Measurements from ENCODE around the gene FOXO6.
"Not testable (repeated sequence)": the region's sequence is repeated elsewhere in the genome, so short reads cannot be mapped to it uniquely, and the experiment has no call there.

Gene FOXO6

DNA sequence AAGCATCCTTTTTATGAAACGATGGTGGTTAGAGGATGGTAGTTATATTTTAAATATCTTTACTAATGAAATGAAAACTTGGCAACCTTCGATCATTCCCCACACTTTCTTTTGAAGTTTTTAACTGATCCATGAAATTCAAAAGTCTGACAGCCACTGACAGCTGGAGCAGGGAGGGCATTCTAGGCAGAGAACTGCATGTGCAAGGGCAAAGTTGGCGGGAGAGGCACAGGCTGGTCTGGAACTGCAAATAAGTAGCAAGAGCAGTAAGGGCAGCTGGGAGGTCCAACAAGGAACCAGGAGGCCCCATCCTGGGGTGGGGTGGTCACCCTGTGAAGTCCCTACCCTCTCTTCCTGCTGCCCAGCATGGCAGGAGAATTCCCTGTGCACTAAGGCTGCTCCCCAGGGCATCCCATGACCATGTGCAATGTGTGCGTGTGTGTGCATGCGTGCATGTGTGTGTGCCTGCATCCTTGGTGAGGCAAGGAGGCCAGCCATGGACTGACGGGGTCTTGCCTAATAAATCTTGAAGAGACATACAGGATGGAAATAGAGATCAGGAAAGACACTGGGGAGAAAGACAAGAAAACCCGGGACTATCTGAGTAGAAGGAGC, 33.1 kb upstream of the FOXO6 start:
- ChIA-PET POLR2A (no interaction called here), CTCF (interaction anchor here (2.4 kb wide), 1 partner anchor 90 kb away, joined by 9 read pairs; no protein-coding TSS in a partner anchor)
- no peak for DNase-seq (ENCODE audit: low read depth, low spot score)
- no peak overlapping the region for H3K4me3 ChIP-seq (ENCODE audit: low read depth, low read length)
- TF ChIP-seq, protein P1, sequence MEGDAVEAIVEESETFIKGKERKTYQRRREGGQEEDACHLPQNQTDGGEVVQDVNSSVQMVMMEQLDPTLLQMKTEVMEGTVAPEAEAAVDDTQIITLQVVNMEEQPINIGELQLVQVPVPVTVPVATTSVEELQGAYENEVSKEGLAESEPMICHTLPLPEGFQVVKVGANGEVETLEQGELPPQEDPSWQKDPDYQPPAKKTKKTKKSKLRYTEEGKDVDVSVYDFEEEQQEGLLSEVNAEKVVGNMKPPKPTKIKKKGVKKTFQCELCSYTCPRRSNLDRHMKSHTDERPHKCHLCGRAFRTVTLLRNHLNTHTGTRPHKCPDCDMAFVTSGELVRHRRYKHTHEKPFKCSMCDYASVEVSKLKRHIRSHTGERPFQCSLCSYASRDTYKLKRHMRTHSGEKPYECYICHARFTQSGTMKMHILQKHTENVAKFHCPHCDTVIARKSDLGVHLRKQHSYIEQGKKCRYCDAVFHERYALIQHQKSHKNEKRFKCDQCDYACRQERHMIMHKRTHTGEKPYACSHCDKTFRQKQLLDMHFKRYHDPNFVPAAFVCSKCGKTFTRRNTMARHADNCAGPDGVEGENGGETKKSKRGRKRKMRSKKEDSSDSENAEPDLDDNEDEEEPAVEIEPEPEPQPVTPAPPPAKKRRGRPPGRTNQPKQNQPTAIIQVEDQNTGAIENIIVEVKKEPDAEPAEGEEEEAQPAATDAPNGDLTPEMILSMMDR (IDR thresholded peaks at IDR 0.05; ENCODE audit: insufficient read depth, low read length, missing control alignments) = no peak

DNA sequence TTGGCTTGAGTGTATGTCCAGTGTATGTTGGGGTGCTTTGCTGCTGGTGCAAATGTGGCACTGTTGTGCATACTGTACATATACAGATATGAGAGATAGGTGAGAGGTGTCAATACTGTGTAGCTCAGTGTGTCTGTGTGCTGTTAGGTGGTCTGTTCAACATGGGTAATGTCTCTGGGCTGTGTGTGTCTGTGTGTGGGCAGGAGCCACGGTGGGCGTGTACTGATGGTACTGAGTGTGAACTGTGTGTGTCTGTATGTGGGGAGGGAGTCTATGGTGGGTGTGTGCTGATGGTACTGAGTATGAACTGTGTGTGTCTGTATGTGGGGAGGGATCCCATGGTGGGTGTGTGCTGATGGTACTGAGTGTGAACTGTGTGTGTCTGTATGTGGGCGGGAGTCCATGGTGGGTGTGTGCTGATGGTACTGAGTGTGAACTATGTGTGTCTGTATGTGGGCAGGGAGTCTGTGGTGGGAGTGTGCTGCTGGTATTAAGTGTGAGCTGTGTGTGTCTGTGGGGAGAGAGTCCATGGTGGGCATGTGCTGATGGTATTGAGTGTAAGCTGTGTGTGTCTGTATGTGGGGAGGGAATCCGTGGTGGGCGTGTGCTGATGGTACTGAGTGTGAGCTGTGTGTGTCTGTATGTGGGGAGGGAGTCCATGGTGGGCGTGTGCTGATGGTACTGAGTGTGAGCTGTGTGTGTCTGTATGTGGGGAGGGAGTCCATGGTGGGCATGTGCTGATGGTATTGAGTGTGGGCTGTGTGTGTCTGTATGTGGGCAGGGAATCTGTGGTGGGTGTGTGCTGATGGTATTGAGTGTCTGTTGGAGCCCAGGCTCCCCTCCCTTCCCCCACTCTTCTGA, 32.2 kb upstream of the FOXO6 start:
- CTCF ChIA-PET = interaction anchor here (0.7 to 2.4 kb wide), 4 partner anchors 11 to 152 kb away, joined by 3 to 9 read pairs (median 3); no protein-coding TSS in a partner anchor
- TF ChIP-seq, protein P1 (IDR thresholded peaks at IDR 0.05; ENCODE audit: insufficient read depth, low read length, missing control alignments) = no peak
- POLR2A ChIA-PET = no interaction called here
- no peak overlapping the region for H3K4me3 ChIP-seq (ENCODE audit: low read depth, low read length)
- DNase-seq (ENCODE audit: low read depth, low spot score) = no peak

DNA sequence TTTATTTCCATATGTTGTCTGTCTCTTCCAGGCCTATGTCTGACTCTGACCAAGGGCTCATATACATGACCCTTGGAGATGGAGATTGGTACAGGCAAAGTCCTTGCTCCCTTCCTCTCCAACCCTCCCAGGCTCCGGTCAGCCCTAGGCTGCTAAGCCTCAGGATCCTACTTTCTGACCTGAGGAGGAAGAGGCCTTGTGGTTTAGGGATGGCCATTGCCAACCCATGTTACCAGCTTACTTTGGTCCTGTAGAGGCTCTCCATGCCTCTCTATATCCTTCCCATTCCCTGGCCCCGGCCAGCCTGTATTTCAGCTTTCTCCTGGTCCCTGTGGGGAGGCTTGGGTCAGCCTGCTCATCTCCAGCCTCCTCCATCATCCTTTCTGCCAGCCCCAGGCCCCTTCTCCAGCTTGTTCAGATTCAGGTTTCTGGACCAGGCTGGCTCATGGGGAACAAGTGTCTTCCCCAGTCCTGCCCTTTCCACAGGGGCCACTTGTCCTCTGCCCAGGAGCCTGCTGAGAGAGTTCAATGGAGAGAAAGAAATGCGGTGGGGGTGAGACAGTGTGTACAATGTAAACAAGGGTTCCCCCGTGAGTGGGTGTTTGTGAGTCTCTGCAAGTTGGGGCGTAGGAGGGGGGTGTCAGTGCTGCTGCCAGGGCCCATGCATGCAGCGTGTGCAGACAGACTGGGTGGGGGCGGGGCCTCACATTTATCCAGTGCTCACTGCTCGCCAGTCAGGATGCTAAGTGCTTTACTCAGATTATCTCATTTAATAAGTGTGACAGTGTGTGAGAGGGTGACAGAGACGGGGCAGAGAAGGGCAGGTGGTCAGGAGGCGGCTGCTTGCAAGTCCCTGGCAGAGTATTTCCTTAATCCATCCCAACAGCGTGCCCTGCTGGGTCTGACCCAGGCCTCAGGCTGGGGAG, 31.3 kb upstream of the FOXO6 start:
- TF ChIP-seq, protein P1 (IDR thresholded peaks at IDR 0.05; ENCODE audit: insufficient read depth, low read length, missing control alignments) = no peak
- CTCF ChIA-PET = interaction anchor here (0.7 to 1.7 kb wide), 5 partner anchors 12 to 152 kb away, joined by 3 to 8 read pairs (median 3); partner anchors contain the start of gene FOXO6
- DNase-seq (ENCODE audit: low read depth, low spot score) = no peak
- POLR2A ChIA-PET = no interaction called here
- H3K4me3 ChIP-seq (ENCODE audit: low read depth, low read length) = no peak overlapping the region

DNA sequence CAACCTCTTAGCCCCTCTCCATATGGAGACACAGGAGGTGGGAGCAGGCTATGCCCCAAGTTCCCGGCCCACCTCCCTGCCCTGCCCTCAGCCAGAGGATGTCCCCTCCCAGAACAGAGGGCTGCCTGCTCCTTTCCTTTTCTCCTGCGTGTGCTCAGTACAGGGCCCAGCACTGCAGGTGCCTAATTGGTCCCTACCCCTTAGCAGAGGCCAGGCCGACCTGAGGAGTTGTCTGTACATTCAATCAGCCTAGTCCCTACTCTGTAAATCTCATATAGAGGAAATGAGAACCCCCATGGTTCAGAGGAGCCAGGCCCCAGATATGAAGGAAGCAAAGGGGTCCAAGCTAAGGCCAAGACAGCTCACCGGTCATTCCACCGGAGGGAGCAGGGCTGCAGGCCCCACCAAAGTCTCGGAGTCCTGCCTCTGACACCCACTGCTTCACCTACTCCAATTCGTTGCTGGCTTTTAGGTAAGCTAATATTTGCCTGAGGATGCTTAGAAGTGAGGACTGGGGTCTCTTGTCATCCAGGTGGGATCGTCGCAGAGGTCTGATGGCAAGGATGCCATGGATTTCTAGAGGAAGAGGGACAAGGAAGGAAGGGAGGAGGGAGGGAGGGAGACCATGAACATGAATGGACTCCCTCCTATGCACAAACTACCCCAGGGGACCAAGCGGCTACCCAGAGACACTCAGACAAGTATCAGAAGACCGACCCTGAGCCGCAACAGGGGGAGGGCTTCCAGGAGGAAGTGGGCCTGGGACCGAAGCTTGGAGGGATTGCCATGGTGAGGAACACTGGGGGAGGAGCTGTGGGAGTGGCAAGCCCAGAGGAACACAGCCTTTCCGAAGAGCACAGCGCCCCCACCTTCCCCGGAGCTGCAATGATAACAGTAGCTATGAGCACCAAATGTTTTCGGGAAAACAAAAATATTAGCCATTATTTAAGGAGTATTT, 30.4 kb upstream of the FOXO6 start:
- TF ChIP-seq, protein P1 (IDR thresholded peaks at IDR 0.05; ENCODE audit: insufficient read depth, low read length, missing control alignments) = peak; percentile 10
- CTCF ChIA-PET = interaction anchor here (1.0 to 1.7 kb wide), 6 partner anchors 10 to 185 kb away, joined by 3 to 8 read pairs (median 4); partner anchors contain the start of gene FOXO6
- DNase-seq (ENCODE audit: low read depth, low spot score) = no peak
- H3K4me3 ChIP-seq (ENCODE audit: low read depth, low read length) = no peak overlapping the region
- POLR2A ChIA-PET = no interaction called here

DNA sequence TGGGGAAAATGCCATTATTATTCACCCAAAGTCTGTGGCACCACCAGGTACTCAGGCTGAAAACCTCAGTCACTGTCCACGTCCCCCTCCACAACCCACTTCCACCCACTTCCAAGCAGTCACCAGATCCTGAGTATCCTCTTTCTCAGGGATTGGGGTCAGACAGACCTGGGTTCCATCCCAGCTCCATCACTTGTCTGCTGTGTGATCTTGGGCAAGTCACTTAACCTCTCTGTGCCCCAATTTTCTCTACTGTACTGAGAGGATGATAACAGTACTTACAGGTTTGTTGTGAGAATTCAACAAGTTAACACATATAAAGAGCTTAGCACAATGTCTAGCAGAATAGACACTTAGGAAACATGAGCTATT, 29.7 kb upstream of the FOXO6 start:
- CTCF ChIA-PET = interaction anchor here (1.0 to 1.7 kb wide), 7 partner anchors 10 to 185 kb away, joined by 3 to 8 read pairs (median 5); partner anchors contain the start of gene FOXO6
- POLR2A ChIA-PET = no interaction called here

DNA sequence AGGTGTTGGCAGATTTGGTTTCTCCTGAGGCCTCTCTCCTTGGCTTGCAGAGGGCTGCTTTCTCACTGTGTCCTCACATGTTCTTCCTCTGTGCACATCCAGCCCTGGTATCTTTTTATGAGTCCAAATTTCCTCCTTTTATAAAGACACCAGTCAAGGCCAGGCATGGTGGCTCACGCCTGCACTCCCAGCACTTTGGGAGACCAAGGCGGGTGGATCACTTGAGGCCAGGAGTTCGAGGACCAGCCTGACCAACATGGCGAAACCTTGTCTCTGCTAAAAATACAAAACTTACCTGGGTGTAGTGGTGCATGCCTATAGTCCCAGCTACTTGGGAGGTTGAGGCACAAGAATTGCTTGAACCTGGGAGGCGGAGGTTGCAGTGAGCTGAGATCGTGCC, 29.1 kb upstream of the FOXO6 start:
- DNase-seq (ENCODE audit: low read depth, low spot score); H3K4me3 ChIP-seq (ENCODE audit: low read depth, low read length); POLR2A ChIA-PET: not testable (repeated sequence)
- CTCF ChIA-PET = interaction anchor here (1.0 to 1.7 kb wide), 6 partner anchors 10 to 184 kb away, joined by 3 to 7 read pairs (median 4); partner anchors contain the start of gene FOXO6

More for the DNA sequence above, 29.7 kb upstream of the FOXO6 start:
- DNase-seq (ENCODE audit: low read depth, low spot score) = no peak
- H3K4me3 ChIP-seq (ENCODE audit: low read depth, low read length) = no peak overlapping the region
- TF ChIP-seq, protein P1 (IDR thresholded peaks at IDR 0.05; ENCODE audit: insufficient read depth, low read length, missing control alignments) = no peak

All from AG04449 (cell line).